NB4 (cell line): ENCODE data around the gene ZNF229.

Experiments
- MAX ChIP-seq: IDR thresholded peaks from 2 replicates; pipeline ENCODE4 v1.6.1; 2011; ENCODE audit warnings: low read depth, low read length
- POLR2A ChIP-seq: IDR thresholded peaks from 2 replicates; pipeline ENCODE4 v1.6.1; 2011; ENCODE audit warnings: mild to moderate bottlenecking; ENCODE audit not compliant: insufficient read length; ENCODE audit errors: extremely low read depth
- TF ChIP-seq, protein P1 (sequence below): IDR thresholded peaks from one replicate; pipeline ENCODE4 v1.5.1; 2012; ENCODE audit warnings: low read depth, low read length

- no peak for TF ChIP-seq POLR2A
- TF ChIP-seq, protein P1, sequence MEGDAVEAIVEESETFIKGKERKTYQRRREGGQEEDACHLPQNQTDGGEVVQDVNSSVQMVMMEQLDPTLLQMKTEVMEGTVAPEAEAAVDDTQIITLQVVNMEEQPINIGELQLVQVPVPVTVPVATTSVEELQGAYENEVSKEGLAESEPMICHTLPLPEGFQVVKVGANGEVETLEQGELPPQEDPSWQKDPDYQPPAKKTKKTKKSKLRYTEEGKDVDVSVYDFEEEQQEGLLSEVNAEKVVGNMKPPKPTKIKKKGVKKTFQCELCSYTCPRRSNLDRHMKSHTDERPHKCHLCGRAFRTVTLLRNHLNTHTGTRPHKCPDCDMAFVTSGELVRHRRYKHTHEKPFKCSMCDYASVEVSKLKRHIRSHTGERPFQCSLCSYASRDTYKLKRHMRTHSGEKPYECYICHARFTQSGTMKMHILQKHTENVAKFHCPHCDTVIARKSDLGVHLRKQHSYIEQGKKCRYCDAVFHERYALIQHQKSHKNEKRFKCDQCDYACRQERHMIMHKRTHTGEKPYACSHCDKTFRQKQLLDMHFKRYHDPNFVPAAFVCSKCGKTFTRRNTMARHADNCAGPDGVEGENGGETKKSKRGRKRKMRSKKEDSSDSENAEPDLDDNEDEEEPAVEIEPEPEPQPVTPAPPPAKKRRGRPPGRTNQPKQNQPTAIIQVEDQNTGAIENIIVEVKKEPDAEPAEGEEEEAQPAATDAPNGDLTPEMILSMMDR: no peak
- TF ChIP-seq MAX: no peak
Measured at GRCh38 chr19:44476559-44477408, 28.5 kb upstream of the ZNF229 start.
